Mesenchymal stem cell (in vitro differentiated cells and primary cell): Measurements from ENCODE around the gene SPRTN.

ENCODE experiments used
- DNase-seq: peaks from one replicate; pipeline ENCODE4 v3.0.0-alpha.2; 2013
- H2AFZ ChIP-seq: one replicate; pipeline ENCODE4 v1.6.1; 2013; ENCODE audit warnings: low read depth, mild to moderate bottlenecking, control low read depth, inconsistent platforms, low read length, moderate library complexity
- H2AK5ac ChIP-seq: 2 replicates; pipeline ENCODE4 v1.6.1; 2013; ENCODE audit warnings: low read length, moderate library complexity, mild to moderate bottlenecking, inconsistent platforms; ENCODE audit not compliant: severe bottlenecking
- H2BK120ac ChIP-seq: one replicate; pipeline ENCODE4 v1.6.1; 2013; ENCODE audit warnings: low read depth, mild to moderate bottlenecking, inconsistent platforms, low read length, moderate library complexity
- H2BK12ac ChIP-seq, 2 experiments: one replicate each; pipeline ENCODE4 v1.6.1; 2013; ENCODE audit warnings: inconsistent platforms in 2 of 2, low read length in 2 of 2, mild to moderate bottlenecking in 2 of 2, moderate library complexity in 2 of 2, control low read depth in 1 of 2
- H2BK15ac ChIP-seq: one replicate; pipeline ENCODE4 v1.6.1; 2013; ENCODE audit warnings: mild to moderate bottlenecking, low read depth, inconsistent platforms; ENCODE audit not compliant: poor library complexity, severe bottlenecking
- H2BK5ac ChIP-seq: 2 replicates; pipeline ENCODE4 v1.6.1; 2013; ENCODE audit warnings: low read depth, mild to moderate bottlenecking, low read length, control low read depth, inconsistent platforms; ENCODE audit not compliant: poor library complexity, severe bottlenecking
- H3K14ac ChIP-seq, 2 experiments: one replicate each; pipeline ENCODE4 v1.6.1; 2013; ENCODE audit warnings: inconsistent platforms in 2 of 2, low read length in 2 of 2, control low read depth in 1 of 2, mild to moderate bottlenecking in 1 of 2, moderate library complexity in 1 of 2
- H3K18ac ChIP-seq, 2 experiments: one replicate each; pipeline ENCODE4 v1.6.1; 2013; ENCODE audit warnings: inconsistent platforms in 2 of 2, low read length in 2 of 2, control low read depth in 1 of 2, low read depth in 1 of 2, mild to moderate bottlenecking in 1 of 2
- H3K23ac ChIP-seq, 2 experiments: one replicate each; pipeline ENCODE4 v1.6.1; 2013; ENCODE audit warnings: inconsistent platforms in 2 of 2, low read length in 2 of 2, mild to moderate bottlenecking in 2 of 2, moderate library complexity in 2 of 2, control low read depth in 1 of 2
- H3K27ac ChIP-seq: 2 replicates; pipeline ENCODE4 v1.5.1; 2013; ENCODE audit warnings: mild to moderate bottlenecking, moderate library complexity, low read length, control low read depth, inconsistent platforms; ENCODE audit not compliant: poor library complexity, severe bottlenecking
- H3K27me3 ChIP-seq, 2 experiments: 2 replicates each; pipeline versions ENCODE4 v1.6.1 to v1.7.0; 2013; ENCODE audit warnings: low read length in 2 of 2, mild to moderate bottlenecking in 2 of 2, moderate library complexity in 2 of 2, control low read depth in 1 of 2, inconsistent platforms in 1 of 2; ENCODE audit not compliant: control insufficient read depth in 1 of 2, insufficient read depth in 1 of 2
- H3K36me3 ChIP-seq, 2 experiments: 2 replicates each; pipeline versions ENCODE4 v1.6.1 to v1.7.0; 2013; ENCODE audit warnings: low read length in 2 of 2, control low read depth in 1 of 2, inconsistent platforms in 1 of 2, low read depth in 1 of 2, mild to moderate bottlenecking in 1 of 2; ENCODE audit not compliant: insufficient read depth in 2 of 2, control insufficient read depth in 1 of 2
- H3K4ac ChIP-seq, 2 experiments: one replicate each; pipeline ENCODE4 v1.6.1; 2013; ENCODE audit warnings: inconsistent platforms in 2 of 2, low read length in 2 of 2, mild to moderate bottlenecking in 2 of 2, moderate library complexity in 2 of 2, control low read depth in 1 of 2, low read depth in 1 of 2
- H3K4me1 ChIP-seq: 2 replicates; pipeline ENCODE4 v1.6.1; 2013; ENCODE audit warnings: low read depth, low read length, control low read depth; ENCODE audit not compliant: control insufficient read depth, insufficient read depth
- H3K4me2 ChIP-seq: 2 replicates; pipeline ENCODE4 v1.6.1; 2013; ENCODE audit warnings: low read length, mild to moderate bottlenecking, inconsistent platforms; ENCODE audit not compliant: poor library complexity, severe bottlenecking
- H3K4me3 ChIP-seq, 2 experiments: 2 replicates each; pipeline versions ENCODE4 v1.5.1 to v1.7.0; 2013; ENCODE audit warnings: low read length in 2 of 2, mild to moderate bottlenecking in 2 of 2, control low read depth in 1 of 2, low read depth in 1 of 2; ENCODE audit not compliant: insufficient read depth in 1 of 2
- H3K79me1 ChIP-seq: replicated peaks from 2 replicates; pipeline ENCODE4 v1.6.1; 2013; ENCODE audit warnings: mild to moderate bottlenecking, control low read depth, low read length, inconsistent platforms; ENCODE audit not compliant: poor library complexity, severe bottlenecking
- H3K9ac ChIP-seq: 2 replicates; pipeline ENCODE4 v1.7.0; 2013; ENCODE audit warnings: mild to moderate bottlenecking, low read length, moderate library complexity
- H3K9me3 ChIP-seq: 2 replicates; pipeline ENCODE4 v1.7.0; 2013; ENCODE audit warnings: mild to moderate bottlenecking, low read length; ENCODE audit not compliant: control insufficient read depth
- H4K8ac ChIP-seq: one replicate; pipeline ENCODE4 v1.6.1; 2013; ENCODE audit warnings: inconsistent platforms, mild to moderate bottlenecking, low read length, moderate library complexity
- H4K91ac ChIP-seq: one replicate; pipeline ENCODE4 v1.6.1; 2013; ENCODE audit warnings: mild to moderate bottlenecking, low read length, inconsistent platforms
- whole genome bisulfite sequencing: methylation state at CpG from one replicate; pipeline ENCODE4 v1.1.7; 2013; ENCODE audit warnings: mixed read lengths; 5-methylcytosine and 5-hydroxymethylcytosine counted together

Gene SPRTN

GRCh38 chr1:231374394-231374793 lies 36.3 kb downstream of the SPRTN start:
- no peak overlapping the region for H4K8ac ChIP-seq
- H2BK12ac ChIP-seq = no peak overlapping the region
- no peak overlapping the region for H3K4me2 ChIP-seq
- H3K36me3 ChIP-seq = peaks cover 0 to 9% of the 10 kb centered on the region in 2 experiments
- peaks cover 3% of the 10 kb centered on the region for H3K4me1 ChIP-seq
- no peak overlapping the region for H3K14ac ChIP-seq
- H2BK120ac ChIP-seq = no peak overlapping the region
- WGBS = 93% methylated on average over 3 of the region's 4 CpGs
- no peak overlapping the region for H3K23ac ChIP-seq
- H3K27ac ChIP-seq = no peak overlapping the region
- H3K27me3 ChIP-seq = no peaks in the 10 kb centered on the region
- H3K9me3 ChIP-seq = no peaks in the 10 kb centered on the region
- H3K9ac ChIP-seq = no peak overlapping the region
- peaks cover 16% of the 10 kb centered on the region for H3K79me1 ChIP-seq
- no peak overlapping the region for H2AK5ac ChIP-seq
- H3K4ac ChIP-seq = no peak overlapping the region
- H2BK15ac ChIP-seq = no peak overlapping the region
- H2BK5ac ChIP-seq = no peak overlapping the region
- DNase-seq = no peak
- H3K4me3 ChIP-seq = no peak overlapping the region
- H3K18ac ChIP-seq = no peak overlapping the region
- H4K91ac ChIP-seq = no peak overlapping the region
- H2AFZ ChIP-seq = no peak overlapping the region

GRCh38 chr1:231376101-231376500 lies 38.0 kb downstream of the SPRTN start:
- H3K27me3 ChIP-seq = no peaks in the 10 kb centered on the region
- no peak overlapping the region for H3K18ac ChIP-seq
- no peak overlapping the region for H2BK120ac ChIP-seq
- H3K14ac ChIP-seq = no peak overlapping the region
- no peak overlapping the region for H3K4ac ChIP-seq
- H2AFZ ChIP-seq = no peak overlapping the region
- H3K9me3 ChIP-seq = no peaks in the 10 kb centered on the region
- H3K27ac ChIP-seq = no peak overlapping the region
- H3K4me2 ChIP-seq = no peak overlapping the region
- DNase-seq = no peak
- H2BK5ac ChIP-seq = no peak overlapping the region
- H3K4me1 ChIP-seq = peaks cover 5% of the 10 kb centered on the region
- no peak overlapping the region for H3K23ac ChIP-seq
- no peak overlapping the region for H3K4me3 ChIP-seq
- no peak overlapping the region for H2AK5ac ChIP-seq
- H4K8ac ChIP-seq = no peak overlapping the region
- H3K79me1 ChIP-seq = peaks cover 21% of the 10 kb centered on the region
- H3K9ac ChIP-seq = no peak overlapping the region
- H4K91ac ChIP-seq = no peak overlapping the region
- 48% methylated on average over 1 of the region's 4 CpGs for WGBS
- no peak overlapping the region for H2BK12ac ChIP-seq
- no peaks in the 10 kb centered on the region for H3K36me3 ChIP-seq
- H2BK15ac ChIP-seq = no peak overlapping the region

GRCh38 chr1:231376875-231377549 lies 38.9 kb downstream of the SPRTN start:
- H2AK5ac ChIP-seq = no peak overlapping the region
- H3K4me2 ChIP-seq = no peak overlapping the region
- 97% methylated on average over 5 of the region's 5 CpGs for WGBS

GRCh38 chr1:231381729-231382128 lies 43.6 kb downstream of the SPRTN start:
- peaks cover 3% of the 10 kb centered on the region for H3K4me1 ChIP-seq
- H2BK120ac ChIP-seq = no peak overlapping the region
- H3K18ac ChIP-seq = no peak overlapping the region
- H3K9me3 ChIP-seq = no peaks in the 10 kb centered on the region
- no peak overlapping the region for H3K4ac ChIP-seq
- H4K8ac ChIP-seq = no peak overlapping the region
- H3K79me1 ChIP-seq = peaks cover 26% of the 10 kb centered on the region
- no peak overlapping the region for H3K9ac ChIP-seq
- H3K4me2 ChIP-seq = no peak overlapping the region
- 90% methylated on average over 2 of the region's 2 CpGs for WGBS
- no peak overlapping the region for H4K91ac ChIP-seq
- H3K27ac ChIP-seq = no peak overlapping the region
- H2AFZ ChIP-seq = no peak overlapping the region
- H2AK5ac ChIP-seq = no peak overlapping the region
- H2BK5ac ChIP-seq = no peak overlapping the region
- no peaks in the 10 kb centered on the region for H3K36me3 ChIP-seq
- H3K23ac ChIP-seq = no peak overlapping the region
- no peak overlapping the region for H3K4me3 ChIP-seq
- DNase-seq = no peak
- no peak overlapping the region for H2BK15ac ChIP-seq
- H3K27me3 ChIP-seq = no peaks in the 10 kb centered on the region
- no peak overlapping the region for H3K14ac ChIP-seq
- H2BK12ac ChIP-seq = no peak overlapping the region

More at GRCh38 chr1:231376875-231377549, 38.9 kb downstream of the SPRTN start:
- no peak overlapping the region for H4K8ac ChIP-seq
- H2BK15ac ChIP-seq = no peak overlapping the region
- no peak for DNase-seq
- H2AFZ ChIP-seq = no peak overlapping the region
- H3K14ac ChIP-seq = no peak overlapping the region
- H3K23ac ChIP-seq = peak overlapping the region in 1 of 2 experiments; percentile 83
- H3K4me1 ChIP-seq = peaks cover 5% of the 10 kb centered on the region
- H3K27me3 ChIP-seq = no peaks in the 10 kb centered on the region
- H3K18ac ChIP-seq = no peak overlapping the region
- no peak overlapping the region for H3K27ac ChIP-seq
- H3K9me3 ChIP-seq = no peaks in the 10 kb centered on the region
- no peak overlapping the region for H2BK12ac ChIP-seq
- no peak overlapping the region for H2BK5ac ChIP-seq
- H3K9ac ChIP-seq = no peak overlapping the region
- H3K79me1 ChIP-seq = peaks cover 21% of the 10 kb centered on the region
- H3K4me3 ChIP-seq = no peak overlapping the region
- H2BK120ac ChIP-seq = no peak overlapping the region
- H3K36me3 ChIP-seq = no peaks in the 10 kb centered on the region
- peak overlapping the region in 1 of 2 experiments; percentile 73 for H3K4ac ChIP-seq
- H4K91ac ChIP-seq = no peak overlapping the region
